Measurements from ENCODE around the gene NEO1. TPM values are rescaled to one million over a fixed set of nuclear protein-coding genes. Genes with fewer than 3 reads are reported as not detected.

The NEO1 gene
- total RNA-seq, 1 donor from 2014 or later: 9.8 TPM

- no peaks in the 10 kb centered on the region for H3K36me3 Mint-ChIP-seq (ENCODE audit: low read depth)
- peaks cover 2% of the 10 kb centered on the region for H3K4me1 Mint-ChIP-seq (ENCODE audit: low read depth)
Observed at GRCh38 chr15:73069109-73069508, 16.8 kb downstream of the NEO1 start.

GRCh38 chr15:73072894-73073293 lies 20.6 kb downstream of the NEO1 start:
- peaks cover 2% of the 10 kb centered on the region for H3K27me3 Mint-ChIP-seq (ENCODE audit: low read depth)
- H3K4me1 Mint-ChIP-seq (ENCODE audit: low read depth): peaks cover 4% of the 10 kb centered on the region
- intact Hi-C loops (cut with micrococcal nuclease): no loop called here
- H3K4me3 Mint-ChIP-seq (ENCODE audit: low read depth): no peak overlapping the region
- no peaks in the 10 kb centered on the region for H3K36me3 Mint-ChIP-seq (ENCODE audit: low read depth)
- DNase-seq (ENCODE audit: low spot score): no peak
- H3K27ac Mint-ChIP-seq: no peak overlapping the region
- H3K9me3 Mint-ChIP-seq: no peaks in the 10 kb centered on the region

More at GRCh38 chr15:73069109-73069508, 16.8 kb downstream of the NEO1 start:
- H3K27ac Mint-ChIP-seq: no peak overlapping the region
- no peak overlapping the region for H3K4me3 Mint-ChIP-seq (ENCODE audit: low read depth)
- no peaks in the 10 kb centered on the region for H3K9me3 Mint-ChIP-seq
- no peak for DNase-seq (ENCODE audit: low spot score)
- intact Hi-C loops (cut with micrococcal nuclease): no loop called here
- peaks cover 16% of the 10 kb centered on the region for H3K27me3 Mint-ChIP-seq (ENCODE audit: low read depth)

- intact Hi-C loops (cut with micrococcal nuclease): no loop called here
- H3K4me1 Mint-ChIP-seq (ENCODE audit: low read depth): peaks cover 13% of the 10 kb centered on the region
- no peak for DNase-seq (ENCODE audit: low spot score)
Observed at GRCh38 chr15:73074241-73074640, 22.0 kb downstream of the NEO1 start.

GRCh38 chr15:73075160-73075859 lies 23.0 kb downstream of the NEO1 start:
- Mint-ChIP-seq H3K36me3 (ENCODE audit: low read depth) (no peaks in the 10 kb centered on the region), H3K9me3 (no peaks in the 10 kb centered on the region), H3K4me1 (ENCODE audit: low read depth) (peaks cover 11% of the 10 kb centered on the region), H3K27ac (no peak overlapping the region), H3K27me3 (ENCODE audit: low read depth) (peaks cover 2% of the 10 kb centered on the region), H3K4me3 (ENCODE audit: low read depth) (no peak overlapping the region)
- DNase-seq (ENCODE audit: low spot score): no peak
- intact Hi-C loops (cut with micrococcal nuclease): no loop called here

More at GRCh38 chr15:73074241-73074640, 22.0 kb downstream of the NEO1 start:
- Mint-ChIP-seq H3K27ac (no peak overlapping the region), H3K4me3 (ENCODE audit: low read depth) (no peak overlapping the region), H3K36me3 (ENCODE audit: low read depth) (no peaks in the 10 kb centered on the region), H3K9me3 (no peaks in the 10 kb centered on the region), H3K27me3 (ENCODE audit: low read depth) (peaks cover 2% of the 10 kb centered on the region)

GRCh38 chr15:73078291-73078690 lies 26.0 kb downstream of the NEO1 start:
- intact Hi-C loops (cut with micrococcal nuclease): no loop called here
- Mint-ChIP-seq H3K4me1 (ENCODE audit: low read depth) (peaks cover 11% of the 10 kb centered on the region), H3K27ac (no peak overlapping the region), H3K27me3 (ENCODE audit: low read depth) (peaks cover 2% of the 10 kb centered on the region), H3K36me3 (ENCODE audit: low read depth) (no peaks in the 10 kb centered on the region), H3K4me3 (ENCODE audit: low read depth) (no peak overlapping the region), H3K9me3 (no peaks in the 10 kb centered on the region)
- DNase-seq (ENCODE audit: low spot score): no peak

GRCh38 chr15:73078722-73079121 lies 26.5 kb downstream of the NEO1 start:
- Mint-ChIP-seq H3K4me1 (ENCODE audit: low read depth) (peaks cover 11% of the 10 kb centered on the region), H3K27me3 (ENCODE audit: low read depth) (peaks cover 2% of the 10 kb centered on the region), H3K27ac (no peak overlapping the region), H3K36me3 (ENCODE audit: low read depth) (no peaks in the 10 kb centered on the region), H3K4me3 (ENCODE audit: low read depth) (no peak overlapping the region), H3K9me3 (no peaks in the 10 kb centered on the region)
- intact Hi-C loops (cut with micrococcal nuclease): no loop called here
- no peak for DNase-seq (ENCODE audit: low spot score)

- no peak overlapping the region for H3K4me3 Mint-ChIP-seq (ENCODE audit: low read depth)
- H3K9me3 Mint-ChIP-seq: no peaks in the 10 kb centered on the region
- no peak overlapping the region for H3K27ac Mint-ChIP-seq
- peaks cover 11% of the 10 kb centered on the region for H3K4me1 Mint-ChIP-seq (ENCODE audit: low read depth)
- H3K36me3 Mint-ChIP-seq (ENCODE audit: low read depth): no peaks in the 10 kb centered on the region
- no peak for DNase-seq (ENCODE audit: low spot score)
- H3K27me3 Mint-ChIP-seq (ENCODE audit: low read depth): peaks cover 2% of the 10 kb centered on the region
- intact Hi-C loops (cut with micrococcal nuclease): no loop called here
Observed at GRCh38 chr15:73079565-73079964, 27.3 kb downstream of the NEO1 start.

- Mint-ChIP-seq H3K4me3 (ENCODE audit: low read depth) (no peak overlapping the region), H3K9me3 (peaks cover 3% of the 10 kb centered on the region), H3K27ac (no peak overlapping the region), H3K4me1 (ENCODE audit: low read depth) (peaks cover 11% of the 10 kb centered on the region), H3K36me3 (ENCODE audit: low read depth) (peaks cover 2% of the 10 kb centered on the region), H3K27me3 (ENCODE audit: low read depth) (peaks cover 4% of the 10 kb centered on the region)
- intact Hi-C loops (cut with micrococcal nuclease): loop anchor here (1.0 kb wide), 2 partner anchors 297 to 359 kb away; no protein-coding TSS in a partner anchor
- DNase-seq (ENCODE audit: low spot score): no peak
Observed at GRCh38 chr15:73081321-73081958, 29.2 kb downstream of the NEO1 start.

GRCh38 chr15:73082812-73083211 lies 30.5 kb downstream of the NEO1 start:
- intact Hi-C loops (cut with micrococcal nuclease): loop anchor here (2.0 kb wide), 1 partner anchor 32 kb away; no protein-coding TSS in a partner anchor
- H3K4me1 Mint-ChIP-seq (ENCODE audit: low read depth): peaks cover 17% of the 10 kb centered on the region
- peaks cover 7% of the 10 kb centered on the region for H3K27me3 Mint-ChIP-seq (ENCODE audit: low read depth)
- H3K9me3 Mint-ChIP-seq: peaks cover 3% of the 10 kb centered on the region
- no peak overlapping the region for H3K27ac Mint-ChIP-seq
- no peak overlapping the region for H3K4me3 Mint-ChIP-seq (ENCODE audit: low read depth)
- DNase-seq (ENCODE audit: low spot score): no peak
- H3K36me3 Mint-ChIP-seq (ENCODE audit: low read depth): peaks cover 2% of the 10 kb centered on the region

GRCh38 chr15:73087098-73087497 lies 34.8 kb downstream of the NEO1 start:
- H3K27me3 Mint-ChIP-seq (ENCODE audit: low read depth): peaks cover 19% of the 10 kb centered on the region
- no peak for DNase-seq (ENCODE audit: low spot score)
- peaks cover 2% of the 10 kb centered on the region for H3K36me3 Mint-ChIP-seq (ENCODE audit: low read depth)
- intact Hi-C loops (cut with micrococcal nuclease): no loop called here
- H3K4me1 Mint-ChIP-seq (ENCODE audit: low read depth): peaks cover 10% of the 10 kb centered on the region
- H3K27ac Mint-ChIP-seq: no peak overlapping the region
- peaks cover 3% of the 10 kb centered on the region for H3K9me3 Mint-ChIP-seq
- H3K4me3 Mint-ChIP-seq (ENCODE audit: low read depth): no peak overlapping the region

- intact Hi-C loops (cut with micrococcal nuclease): no loop called here
- Mint-ChIP-seq H3K4me3 (ENCODE audit: low read depth) (no peak overlapping the region), H3K27me3 (ENCODE audit: low read depth) (peaks cover 10% of the 10 kb centered on the region), H3K9me3 (no peaks in the 10 kb centered on the region), H3K36me3 (ENCODE audit: low read depth) (no peaks in the 10 kb centered on the region), H3K27ac (no peak overlapping the region), H3K4me1 (ENCODE audit: low read depth) (no peaks in the 10 kb centered on the region)
- no peak for DNase-seq (ENCODE audit: low spot score)
Observed at GRCh38 chr15:73105064-73105463, 52.8 kb downstream of the NEO1 start.

GRCh38 chr15:73108676-73109075 lies 56.4 kb downstream of the NEO1 start:
- DNase-seq (ENCODE audit: low spot score): no peak
- Mint-ChIP-seq H3K27me3 (ENCODE audit: low read depth) (peaks cover 19% of the 10 kb centered on the region), H3K27ac (no peak overlapping the region), H3K9me3 (no peaks in the 10 kb centered on the region), H3K36me3 (ENCODE audit: low read depth) (no peaks in the 10 kb centered on the region), H3K4me3 (ENCODE audit: low read depth) (no peak overlapping the region), H3K4me1 (ENCODE audit: low read depth) (no peaks in the 10 kb centered on the region)
- intact Hi-C loops (cut with micrococcal nuclease): no loop called here

GRCh38 chr15:73109765-73110164 lies 57.5 kb downstream of the NEO1 start:
- H3K4me3 Mint-ChIP-seq (ENCODE audit: low read depth): no peak overlapping the region
- no peak for DNase-seq (ENCODE audit: low spot score)
- no peak overlapping the region for H3K27ac Mint-ChIP-seq
- intact Hi-C loops (cut with micrococcal nuclease): no loop called here
- H3K9me3 Mint-ChIP-seq: no peaks in the 10 kb centered on the region
- peaks cover 19% of the 10 kb centered on the region for H3K27me3 Mint-ChIP-seq (ENCODE audit: low read depth)
- no peaks in the 10 kb centered on the region for H3K4me1 Mint-ChIP-seq (ENCODE audit: low read depth)
- no peaks in the 10 kb centered on the region for H3K36me3 Mint-ChIP-seq (ENCODE audit: low read depth)

Measured in activated T-helper 2 cell treated with anti-CD3 and anti-CD28 coated beads, Interferon-gamma antibody, Interleukin-2, Interleukin-4, amounts not matched to agents 10 μg/mL and 5 μg/mL and 100 μg/mL, durations not matched to agents 14 hours and 24 hours and 36 hours (primary cell).